ENCODE data around the gene SYDE2. TPM values are rescaled to one million over a fixed set of nuclear protein-coding genes. Genes with fewer than 3 reads are reported as not detected.
"Not testable (repeated sequence)": the region's sequence is repeated elsewhere in the genome, so short reads cannot be mapped to it uniquely, and the experiment has no call there.

Gene SYDE2
- total RNA-seq, 4 donors from 2014 or later = 3.3 to 20.8 (median 14.2) TPM

GRCh38 chr1:85198864-85199263, 2.0 kb downstream of the SYDE2 start:
- peaks cover 0 to 3% (median 0%) of the 10 kb centered on the region in 4 donors for H3K4me1 ChIP-seq

DNA sequence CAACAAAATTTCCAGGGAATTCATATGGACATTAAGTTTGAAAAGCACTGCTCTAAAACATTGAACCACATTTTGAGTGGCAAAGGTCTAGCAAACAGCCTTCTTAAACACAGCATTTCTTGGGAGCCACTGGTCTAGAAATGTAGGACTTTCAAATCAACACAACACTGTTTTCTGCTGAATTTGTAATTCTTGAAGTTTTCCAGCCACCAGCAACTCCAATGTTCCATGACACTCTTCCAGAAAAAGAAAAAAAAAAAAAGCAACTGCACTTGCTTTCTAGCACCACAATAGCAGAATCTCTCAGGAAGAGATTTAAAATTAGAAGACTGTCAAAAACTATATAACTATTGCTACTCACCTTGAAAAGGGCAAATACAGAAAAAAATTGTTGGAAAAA, 4.5 kb downstream of the SYDE2 start:
- H3K27ac ChIP-seq = no peak overlapping the region
- TF ChIP-seq, protein P1, sequence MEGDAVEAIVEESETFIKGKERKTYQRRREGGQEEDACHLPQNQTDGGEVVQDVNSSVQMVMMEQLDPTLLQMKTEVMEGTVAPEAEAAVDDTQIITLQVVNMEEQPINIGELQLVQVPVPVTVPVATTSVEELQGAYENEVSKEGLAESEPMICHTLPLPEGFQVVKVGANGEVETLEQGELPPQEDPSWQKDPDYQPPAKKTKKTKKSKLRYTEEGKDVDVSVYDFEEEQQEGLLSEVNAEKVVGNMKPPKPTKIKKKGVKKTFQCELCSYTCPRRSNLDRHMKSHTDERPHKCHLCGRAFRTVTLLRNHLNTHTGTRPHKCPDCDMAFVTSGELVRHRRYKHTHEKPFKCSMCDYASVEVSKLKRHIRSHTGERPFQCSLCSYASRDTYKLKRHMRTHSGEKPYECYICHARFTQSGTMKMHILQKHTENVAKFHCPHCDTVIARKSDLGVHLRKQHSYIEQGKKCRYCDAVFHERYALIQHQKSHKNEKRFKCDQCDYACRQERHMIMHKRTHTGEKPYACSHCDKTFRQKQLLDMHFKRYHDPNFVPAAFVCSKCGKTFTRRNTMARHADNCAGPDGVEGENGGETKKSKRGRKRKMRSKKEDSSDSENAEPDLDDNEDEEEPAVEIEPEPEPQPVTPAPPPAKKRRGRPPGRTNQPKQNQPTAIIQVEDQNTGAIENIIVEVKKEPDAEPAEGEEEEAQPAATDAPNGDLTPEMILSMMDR (IDR thresholded peaks at IDR 0.05) = no peak
- TF ChIP-seq POLR2A (IDR thresholded peaks at IDR 0.05) = no peak

More at GRCh38 chr1:85198864-85199263, 2.0 kb downstream of the SYDE2 start:
- H3K27me3 ChIP-seq = no peaks in the 10 kb centered on the region
- H3K36me3 ChIP-seq = no peaks in the 10 kb centered on the region
- no peak for TF ChIP-seq POLR2A (IDR thresholded peaks at IDR 0.05)
- TF ChIP-seq, protein P1 (IDR thresholded peaks at IDR 0.05) = no peak
- H3K4me3 ChIP-seq = peak overlapping the region in 2 of 4 donors; percentile 86 to 90
- no peaks in the 10 kb centered on the region for H3K9me3 ChIP-seq
- DNase-seq = no peak
- no peak overlapping the region for H3K27ac ChIP-seq

DNA sequence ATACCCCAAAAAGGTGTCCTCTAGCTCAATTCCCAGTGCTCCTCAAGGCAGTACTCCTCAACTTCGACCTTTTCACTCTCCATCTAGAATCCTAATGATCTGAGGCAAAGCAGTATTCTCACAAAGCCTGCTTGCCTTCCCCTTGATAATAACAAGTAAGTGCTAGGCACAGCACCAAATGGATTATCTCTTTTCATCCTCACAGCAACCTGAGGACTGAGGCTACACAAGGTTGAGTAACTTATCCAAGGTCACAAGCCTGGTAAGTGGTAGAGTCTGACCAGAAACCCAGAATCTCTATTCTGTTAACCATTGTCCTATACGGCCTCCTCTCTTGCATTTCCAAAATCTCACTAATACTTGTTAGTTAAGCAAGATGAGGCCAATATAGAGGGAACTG, 5.1 kb downstream of the SYDE2 start:
- TF ChIP-seq, protein P1 (IDR thresholded peaks at IDR 0.05) = no peak
- TF ChIP-seq POLR2A (IDR thresholded peaks at IDR 0.05) = no peak
- Histone ChIP-seq H3K27ac (no peak overlapping the region), H3K4me1 (no peaks in the 10 kb centered on the region), H3K4me3 (no peak overlapping the region), H3K36me3 (no peaks in the 10 kb centered on the region), H3K9me3 (no peaks in the 10 kb centered on the region), H3K27me3 (no peaks in the 10 kb centered on the region)
- no peak for DNase-seq

More for the DNA sequence above, 4.5 kb downstream of the SYDE2 start:
- Histone ChIP-seq H3K27me3 (no peaks in the 10 kb centered on the region), H3K4me3 (no peak overlapping the region), H3K4me1 (no peaks in the 10 kb centered on the region), H3K36me3 (no peaks in the 10 kb centered on the region), H3K9me3 (no peaks in the 10 kb centered on the region)
- no peak for DNase-seq

DNA sequence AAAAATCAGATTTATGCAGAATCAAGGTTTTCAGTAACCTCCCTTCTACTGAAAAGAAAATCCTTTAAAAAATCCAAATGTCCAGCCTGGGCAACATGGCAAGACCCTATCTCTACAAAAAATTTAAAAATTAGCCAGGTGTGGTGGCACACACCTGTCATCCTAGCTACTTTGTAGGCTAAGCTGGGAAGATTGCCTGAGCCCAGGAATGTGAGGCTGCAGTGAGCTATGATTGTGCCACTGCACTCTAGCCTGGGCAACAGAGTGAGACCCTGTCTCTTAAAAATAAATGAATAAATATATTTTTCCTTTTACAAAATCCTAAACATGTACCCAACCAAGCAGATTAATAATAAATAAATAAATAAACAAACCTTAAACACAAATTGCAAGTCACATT, 8.7 kb downstream of the SYDE2 start:
- not testable (repeated sequence) for H3K9me3 ChIP-seq, H3K27ac ChIP-seq, H3K4me3 ChIP-seq, H3K27me3 ChIP-seq, H3K4me1 ChIP-seq, DNase-seq
- H3K36me3 ChIP-seq = peaks cover 0 to 22% (median 0%) of the 10 kb centered on the region in 3 donors

- no peaks in the 10 kb centered on the region for H3K4me1 ChIP-seq
- H3K9me3 ChIP-seq = no peaks in the 10 kb centered on the region
- H3K4me3 ChIP-seq = no peak overlapping the region
- H3K27ac ChIP-seq = no peak overlapping the region
- H3K27me3 ChIP-seq = no peaks in the 10 kb centered on the region
- TF ChIP-seq POLR2A (IDR thresholded peaks at IDR 0.05) = no peak
- peaks cover 0 to 22% (median 0%) of the 10 kb centered on the region in 3 donors for H3K36me3 ChIP-seq
- no peak for DNase-seq
Observed at GRCh38 chr1:85189120-85189519, 11.7 kb downstream of the SYDE2 start.

DNA sequence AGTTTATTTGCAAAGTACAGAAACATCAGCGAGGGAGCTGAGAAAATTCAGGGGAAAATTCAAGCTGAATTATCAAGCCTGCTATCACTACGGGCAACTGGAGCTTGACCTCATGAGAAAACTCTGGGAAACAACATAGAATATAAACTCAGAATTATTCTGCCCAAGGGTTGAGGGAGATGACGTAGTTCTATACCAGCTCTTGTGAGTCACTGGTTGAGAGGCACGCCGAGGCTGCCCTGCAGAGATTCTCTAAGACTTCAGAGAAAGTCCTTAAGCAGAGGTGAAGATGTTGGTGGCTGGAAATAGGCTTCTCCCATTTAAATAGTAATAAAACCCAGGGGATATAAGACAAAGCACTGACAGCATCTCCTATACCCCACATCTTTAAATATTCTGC, 12.3 kb downstream of the SYDE2 start:
- no peak overlapping the region for H3K27ac ChIP-seq
- peaks cover 0 to 22% (median 0%) of the 10 kb centered on the region in 3 donors for H3K36me3 ChIP-seq
- H3K27me3 ChIP-seq = no peaks in the 10 kb centered on the region
- no peak for TF ChIP-seq POLR2A (IDR thresholded peaks at IDR 0.05)
- H3K4me3 ChIP-seq = no peak overlapping the region
- no peak for DNase-seq
- H3K9me3 ChIP-seq = no peaks in the 10 kb centered on the region
- no peaks in the 10 kb centered on the region for H3K4me1 ChIP-seq

- H3K36me3 ChIP-seq = peaks cover 0 to 34% (median 0%) of the 10 kb centered on the region in 3 donors
- not testable (repeated sequence) for H3K4me3 ChIP-seq, DNase-seq, H3K9me3 ChIP-seq, H3K27me3 ChIP-seq, H3K4me1 ChIP-seq, H3K27ac ChIP-seq
Observed at GRCh38 chr1:85187021-85187420, 13.8 kb downstream of the SYDE2 start.

- TF ChIP-seq, protein P1 (IDR thresholded peaks at IDR 0.05) = no peak
- no peak for TF ChIP-seq POLR2A (IDR thresholded peaks at IDR 0.05)
- Histone ChIP-seq H3K36me3 (peaks cover 0 to 27% (median 0%) of the 10 kb centered on the region in 3 donors), H3K4me3 (no peak overlapping the region), H3K9me3 (no peaks in the 10 kb centered on the region), H3K27ac (no peak overlapping the region), H3K27me3 (no peaks in the 10 kb centered on the region), H3K4me1 (no peaks in the 10 kb centered on the region)
- DNase-seq = no peak
Observed at GRCh38 chr1:85184245-85184644, 16.6 kb downstream of the SYDE2 start.

Data from Peyer's patch (tissue), 4 donors.